Large intestine (tissue), 3 donors: ENCODE data around the gene GATAD2B. TPM values are rescaled to one million over a fixed set of nuclear protein-coding genes. Genes with fewer than 3 reads are reported as not detected.
A peak's percentile ranks its signal among the peaks of the same experiment; 100 is the strongest.
"Not testable (repeated sequence)": the region's sequence is repeated elsewhere in the genome, so short reads cannot be mapped to it uniquely, and the experiment has no call there.

Experiments
- DNase-seq, 2 donors: peaks; one replicate each; pipeline versions ENCODE4 v3.0.0 to v3.0.0-alpha.2; 2013
- H3K27ac ChIP-seq: one replicate; pipeline ENCODE4 v1.5.1; 2013; ENCODE audit warnings: low read length
- H3K27me3 ChIP-seq: 2 replicates; pipeline ENCODE4 v1.6.1; 2013; ENCODE audit warnings: low read length; ENCODE audit not compliant: control insufficient read depth, insufficient read depth
- H3K36me3 ChIP-seq: 2 replicates; pipeline ENCODE4 v1.6.1; 2013; ENCODE audit warnings: low read length; ENCODE audit not compliant: control insufficient read depth, insufficient read depth
- H3K4me1 ChIP-seq: one replicate; pipeline ENCODE4 v1.6.1; 2013; ENCODE audit warnings: low read length; ENCODE audit not compliant: control insufficient read depth, insufficient read depth
- H3K4me3 ChIP-seq: one replicate; pipeline ENCODE4 v1.5.1; 2013; ENCODE audit warnings: low read length
- H3K9me3 ChIP-seq: one replicate; pipeline ENCODE4 v1.6.1; 2013; ENCODE audit warnings: mild to moderate bottlenecking, low read depth, low read length, moderate library complexity; ENCODE audit not compliant: control insufficient read depth
- WGBS: methylation state at CpG from one replicate; pipeline ENCODE4 v1.1.5; 2013; ENCODE audit warnings: low lambda C conversion rate; ENCODE audit not compliant: insufficient coverage; 5-methylcytosine and 5-hydroxymethylcytosine counted together
- polyA plus RNA-seq: library from polyadenylated mRNA; unstranded; fragments of 120-200 nt; gene quantifications from one replicate; pipeline ENCODE4 v1.2.1, GENCODE V29; 2013

GATAD2B gene
- polyA plus RNA-seq, 1 donor = 13.5 TPM

DNA sequence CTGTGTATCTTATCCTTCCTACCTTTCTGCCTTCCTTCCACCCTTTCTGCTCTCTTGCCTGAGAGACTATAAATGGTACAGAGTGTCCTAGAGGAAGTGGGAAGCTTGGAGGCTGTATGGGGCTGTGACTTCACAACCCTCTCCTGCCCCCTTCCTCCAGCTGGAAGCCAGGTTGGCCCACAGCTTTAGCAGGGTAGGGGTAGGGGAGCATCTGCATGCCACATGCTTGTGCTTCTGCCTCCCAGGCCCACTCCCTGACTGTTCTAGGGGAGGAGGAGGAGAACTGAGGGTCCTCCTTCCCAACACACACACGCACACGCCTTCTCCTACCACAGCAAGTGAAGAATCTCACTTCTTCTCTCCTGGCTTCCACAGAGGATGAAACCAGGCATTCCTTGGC lies 151.5 kb downstream of the GATAD2B start:
- Histone ChIP-seq H3K4me3 (no peak overlapping the region), H3K36me3 (peaks cover 62% of the 10 kb centered on the region), H3K4me1 (peaks cover 34% of the 10 kb centered on the region), H3K27ac (no peak overlapping the region), H3K9me3 (no peaks in the 10 kb centered on the region), H3K27me3 (no peaks in the 10 kb centered on the region)
- WGBS = no CpG with 5 or more reads among the region's 2 CpGs
- DNase-seq = no peak

DNA sequence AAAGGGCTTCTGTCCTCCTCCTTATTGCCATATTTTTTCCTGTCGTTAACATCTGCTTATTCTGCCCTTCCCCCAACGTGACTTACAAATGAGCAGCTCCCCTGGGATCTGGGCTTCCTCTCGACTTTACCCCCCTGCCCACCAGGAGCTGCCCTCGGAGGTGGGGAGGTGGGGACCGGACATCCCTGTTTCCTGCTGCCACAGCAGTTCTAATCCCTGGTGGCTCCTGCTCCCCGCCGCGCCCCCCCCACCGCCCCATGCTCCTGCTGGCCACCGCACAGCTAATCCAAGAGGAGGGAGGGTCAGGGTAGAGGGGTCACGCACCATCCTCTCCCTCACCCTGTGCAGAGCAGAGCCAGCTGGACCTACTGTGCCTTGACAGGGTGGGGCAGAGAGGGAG lies 152.0 kb downstream of the GATAD2B start:
- no peaks in the 10 kb centered on the region for H3K9me3 ChIP-seq
- H3K36me3 ChIP-seq = peaks cover 63% of the 10 kb centered on the region
- WGBS = no CpG with 5 or more reads among the region's 11 CpGs
- peaks cover 31% of the 10 kb centered on the region for H3K4me1 ChIP-seq
- no peaks in the 10 kb centered on the region for H3K27me3 ChIP-seq
- no peak for DNase-seq
- H3K27ac ChIP-seq = no peak overlapping the region
- no peak overlapping the region for H3K4me3 ChIP-seq

DNA sequence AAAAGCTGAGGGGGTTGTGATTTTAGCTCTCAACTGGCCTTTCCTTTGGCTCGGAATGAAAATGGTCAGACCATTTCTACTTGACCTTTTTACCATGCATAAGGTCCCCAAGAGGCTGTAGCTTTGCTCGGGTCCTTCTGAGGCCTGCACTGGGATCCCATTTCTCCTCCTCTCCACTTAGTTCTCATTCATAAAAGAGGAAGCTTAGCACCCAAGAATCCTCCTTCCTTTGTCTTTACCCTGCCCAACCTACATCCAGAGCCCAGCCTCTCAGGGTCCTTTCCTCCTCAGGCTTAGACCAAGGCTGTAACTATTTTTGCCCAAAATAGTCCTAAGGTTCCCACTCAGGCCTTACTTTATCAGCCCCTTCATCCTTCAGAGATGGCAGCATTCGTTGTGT lies 153.6 kb downstream of the GATAD2B start:
- H3K27ac ChIP-seq = peak overlapping the region; percentile 85

DNA sequence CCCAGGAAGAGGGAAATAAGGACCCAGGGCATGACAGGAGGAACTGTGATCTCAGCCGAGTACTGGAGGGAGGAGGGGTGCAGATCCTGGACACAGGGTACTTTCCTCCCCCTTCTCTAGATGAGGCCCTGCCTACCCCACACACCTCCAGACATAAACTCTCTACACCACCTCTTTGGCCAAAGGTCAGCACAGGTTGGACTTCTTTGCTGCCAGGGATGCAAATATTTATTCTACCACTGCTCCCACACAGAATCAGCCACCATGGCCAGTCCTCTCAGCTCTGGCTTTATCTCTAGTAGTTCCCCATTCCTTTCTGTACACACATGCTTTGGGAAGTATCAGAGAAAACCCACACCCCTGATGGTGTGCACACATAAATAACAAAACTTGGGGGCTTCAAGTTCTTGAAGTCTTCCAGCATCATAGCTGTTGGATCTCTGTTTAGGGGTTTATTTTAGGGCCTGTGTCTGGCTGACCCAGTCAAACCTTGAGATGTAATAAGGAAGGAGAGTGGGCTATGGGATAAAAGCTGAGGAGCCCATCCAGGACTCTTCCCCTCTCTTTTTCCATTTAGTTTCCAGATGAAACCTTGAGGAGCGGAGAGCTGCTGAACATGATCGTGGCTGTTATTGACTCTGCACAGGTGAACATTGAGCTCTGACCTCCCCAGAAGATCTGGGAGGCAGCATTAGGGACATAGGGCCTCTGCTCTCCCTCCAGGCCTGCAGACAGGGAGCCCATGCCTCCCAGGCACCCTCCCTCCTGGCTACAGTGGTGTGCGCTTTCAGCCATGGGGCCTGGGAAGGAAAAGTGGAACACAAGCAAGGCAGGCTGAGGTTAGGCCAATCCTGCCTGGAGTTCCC lies 154.2 kb downstream of the GATAD2B start:
- Histone ChIP-seq H3K9me3 (no peaks in the 10 kb centered on the region), H3K36me3 (peaks cover 76% of the 10 kb centered on the region), H3K4me3 (no peak overlapping the region), H3K27me3 (no peaks in the 10 kb centered on the region), H3K27ac (peak overlapping the region; percentile 85), H3K4me1 (peaks cover 37% of the 10 kb centered on the region)
- peak; percentile 64 to 87 for DNase-seq
- no CpG with 5 or more reads among the region's 4 CpGs for WGBS

More for the DNA sequence above, 153.6 kb downstream of the GATAD2B start:
- peaks cover 32% of the 10 kb centered on the region for H3K4me1 ChIP-seq
- H3K9me3 ChIP-seq = no peaks in the 10 kb centered on the region
- no peaks in the 10 kb centered on the region for H3K27me3 ChIP-seq
- H3K36me3 ChIP-seq = peaks cover 75% of the 10 kb centered on the region
- WGBS = 73% methylated on average over 1 of the region's 3 CpGs
- no peak overlapping the region for H3K4me3 ChIP-seq
- no peak for DNase-seq

DNA sequence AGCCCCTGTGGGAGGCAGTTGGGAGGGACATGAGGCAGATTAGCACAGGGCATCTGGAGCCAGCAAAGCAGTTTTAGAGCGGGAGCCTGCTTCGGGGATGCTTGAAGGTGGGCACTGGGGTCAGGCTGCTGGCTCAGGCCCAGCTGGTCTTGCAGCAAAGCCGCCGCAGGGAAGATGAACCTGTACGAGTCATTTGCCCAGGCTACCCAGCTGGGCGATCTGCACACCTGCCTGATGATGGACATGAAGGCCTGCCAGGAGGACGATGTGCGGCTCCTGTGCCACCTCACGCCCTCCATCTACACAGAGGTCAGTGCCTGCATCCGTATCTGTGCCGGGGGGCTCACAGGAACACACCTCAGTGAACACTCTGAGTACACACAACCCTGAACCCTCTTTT lies 155.3 kb downstream of the GATAD2B start:
- Histone ChIP-seq H3K27ac (peak overlapping the region; percentile 85), H3K4me3 (no peak overlapping the region), H3K36me3 (peaks cover 76% of the 10 kb centered on the region), H3K27me3 (no peaks in the 10 kb centered on the region), H3K4me1 (peaks cover 37% of the 10 kb centered on the region), H3K9me3 (no peaks in the 10 kb centered on the region)
- WGBS = no CpG with 5 or more reads among the region's 11 CpGs
- no peak for DNase-seq

DNA sequence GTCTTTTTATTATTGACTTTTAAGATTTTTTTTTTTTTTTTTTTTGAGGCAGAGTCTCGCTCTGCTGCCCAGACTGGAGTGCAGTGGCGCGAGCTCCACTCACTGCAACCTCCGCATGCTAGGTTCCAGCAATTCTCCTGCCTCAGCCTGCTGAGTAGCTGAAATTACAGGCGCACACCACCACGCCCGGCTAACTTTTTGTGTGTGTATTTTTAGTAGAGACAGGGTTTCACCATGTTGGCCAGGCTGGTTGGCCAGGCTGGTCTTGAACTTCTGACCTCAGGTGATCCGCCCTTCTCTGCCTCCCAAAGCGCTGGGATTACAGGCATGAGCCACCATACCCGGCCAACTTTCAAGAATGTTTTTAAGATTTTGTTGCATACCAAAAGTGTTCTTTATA lies 156.1 kb downstream of the GATAD2B start:
- WGBS = no CpG with 5 or more reads among the region's 10 CpGs

DNA sequence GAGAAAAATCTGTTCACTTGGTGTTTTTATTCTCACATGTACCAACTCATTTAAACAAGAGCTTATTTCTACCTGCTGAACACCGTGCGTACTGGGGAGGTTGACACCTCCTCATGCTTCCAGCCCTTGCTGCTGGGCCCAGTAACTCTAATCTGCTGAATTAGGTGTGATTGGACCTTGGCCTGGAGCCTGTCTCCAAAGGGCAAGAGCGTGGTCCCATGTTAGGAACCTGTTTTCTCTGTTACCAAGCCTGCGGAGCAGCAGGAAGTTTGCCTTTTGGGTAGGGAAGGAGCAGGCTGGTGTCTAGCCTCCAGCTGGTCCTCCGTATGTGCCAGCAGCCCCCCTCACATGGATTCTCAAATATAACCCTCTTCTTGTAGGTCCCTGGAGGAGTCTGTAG lies 158.5 kb downstream of the GATAD2B start:
- H3K4me3 ChIP-seq = no peak overlapping the region
- peaks cover 32% of the 10 kb centered on the region for H3K4me1 ChIP-seq
- no peaks in the 10 kb centered on the region for H3K27me3 ChIP-seq
- no peak overlapping the region for H3K27ac ChIP-seq
- peak in 1 of 2 donors; percentile 70 for DNase-seq
- no peaks in the 10 kb centered on the region for H3K9me3 ChIP-seq
- no CpG with 5 or more reads among the region's 5 CpGs for WGBS
- H3K36me3 ChIP-seq = peaks cover 74% of the 10 kb centered on the region

More for the DNA sequence above, 156.1 kb downstream of the GATAD2B start:
- not testable (repeated sequence) for H3K4me3 ChIP-seq, DNase-seq, H3K27ac ChIP-seq, H3K27me3 ChIP-seq, H3K9me3 ChIP-seq
- peaks cover 73% of the 10 kb centered on the region for H3K36me3 ChIP-seq
- H3K4me1 ChIP-seq = peaks cover 37% of the 10 kb centered on the region

DNA sequence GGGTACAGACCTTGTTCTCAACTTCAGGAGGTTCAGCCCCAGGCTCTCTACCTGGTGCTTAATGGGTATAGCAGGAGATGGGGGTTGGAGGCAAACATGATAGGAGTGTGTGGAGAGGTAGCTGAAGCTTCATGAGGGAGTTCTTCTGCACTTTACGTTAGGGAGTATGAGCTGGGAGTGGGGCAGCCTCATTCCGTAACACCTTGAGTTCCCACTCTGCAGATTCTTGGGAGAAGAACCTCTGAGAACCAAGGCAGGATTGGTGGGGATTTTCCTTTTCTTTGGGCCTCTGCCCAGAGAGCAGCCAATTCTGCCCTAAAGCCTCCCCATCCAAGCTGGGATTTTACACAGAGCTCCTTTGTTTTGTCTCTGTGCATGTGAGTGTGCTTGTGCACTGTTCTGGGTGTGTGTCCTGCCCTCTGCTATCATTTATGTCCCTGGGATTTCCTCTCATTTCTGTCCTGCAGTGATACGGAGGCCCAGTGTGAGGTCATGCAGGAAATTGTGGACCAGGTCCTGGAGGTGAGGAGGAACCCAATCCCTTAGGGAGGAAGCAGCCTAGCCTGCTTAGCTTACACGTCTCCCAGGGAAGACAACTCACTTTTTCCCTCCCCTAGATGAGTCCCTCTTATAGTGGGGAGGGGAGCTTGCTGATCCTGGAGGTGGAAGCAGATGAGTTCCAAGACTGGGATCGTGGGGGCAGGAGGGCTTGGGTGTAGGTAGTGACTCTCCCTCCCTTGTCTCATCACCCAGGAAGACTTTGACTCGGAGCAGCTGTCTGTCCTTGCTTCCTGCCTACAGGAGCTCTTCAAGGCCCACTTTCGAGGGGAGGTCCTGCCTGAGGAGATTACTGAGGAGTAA lies 159.2 kb downstream of the GATAD2B start:
- Histone ChIP-seq H3K27ac (peak overlapping the region; percentile 2), H3K27me3 (no peaks in the 10 kb centered on the region), H3K4me3 (no peak overlapping the region), H3K4me1 (peaks cover 25% of the 10 kb centered on the region), H3K36me3 (peaks cover 75% of the 10 kb centered on the region), H3K9me3 (no peaks in the 10 kb centered on the region)
- no CpG with 5 or more reads among the region's 7 CpGs for WGBS
- DNase-seq = peak in 1 of 2 donors; percentile 42

DNA sequence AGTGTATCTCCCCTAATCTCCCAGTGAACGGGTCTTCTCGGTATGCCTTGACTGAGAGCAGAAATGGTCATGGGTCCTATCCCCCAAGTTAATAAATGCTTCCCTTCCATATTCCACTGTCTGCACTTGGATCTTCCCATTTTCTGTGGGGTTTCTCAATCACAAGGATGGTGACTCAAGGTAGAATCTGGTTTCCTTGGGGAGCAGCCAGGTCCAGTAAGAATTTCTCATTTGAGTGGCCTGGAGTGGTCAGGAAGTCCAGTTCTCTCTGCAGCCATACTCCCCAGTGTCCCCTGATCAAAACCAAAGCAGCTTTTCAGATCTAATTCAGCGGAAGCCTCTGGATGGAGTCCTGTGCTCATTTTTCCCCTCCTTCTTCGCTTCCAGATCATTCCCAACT lies 162.3 kb downstream of the GATAD2B start:
- peaks cover 89% of the 10 kb centered on the region for H3K36me3 ChIP-seq
- no peak overlapping the region for H3K4me3 ChIP-seq
- no peaks in the 10 kb centered on the region for H3K9me3 ChIP-seq
- DNase-seq = no peak
- no peak overlapping the region for H3K27ac ChIP-seq
- no peaks in the 10 kb centered on the region for H3K27me3 ChIP-seq
- no CpG with 5 or more reads among the region's 4 CpGs for WGBS
- H3K4me1 ChIP-seq = peaks cover 11% of the 10 kb centered on the region
